HG03558 (cell line): ENCODE results near the gene SUN1.
"Not testable (repeated sequence)": the region's sequence is repeated elsewhere in the genome, so short reads cannot be mapped to it uniquely, and the experiment has no call there.

Experiments used
- ATAC-seq: cut with Tn5 transposase; IDR thresholded peaks from one replicate; pipeline ENCODE4 v1.9.1; 2021; ENCODE audit warnings: moderate number of reproducible peaks; ENCODE audit not compliant: unreplicated experiment; ENCODE audit errors: extremely low read depth

The SUN1 gene

GRCh38 chr7:803796-804195 is 28.5 kb upstream of the SUN1 start:
- not testable (repeated sequence) for ATAC-seq

DNA sequence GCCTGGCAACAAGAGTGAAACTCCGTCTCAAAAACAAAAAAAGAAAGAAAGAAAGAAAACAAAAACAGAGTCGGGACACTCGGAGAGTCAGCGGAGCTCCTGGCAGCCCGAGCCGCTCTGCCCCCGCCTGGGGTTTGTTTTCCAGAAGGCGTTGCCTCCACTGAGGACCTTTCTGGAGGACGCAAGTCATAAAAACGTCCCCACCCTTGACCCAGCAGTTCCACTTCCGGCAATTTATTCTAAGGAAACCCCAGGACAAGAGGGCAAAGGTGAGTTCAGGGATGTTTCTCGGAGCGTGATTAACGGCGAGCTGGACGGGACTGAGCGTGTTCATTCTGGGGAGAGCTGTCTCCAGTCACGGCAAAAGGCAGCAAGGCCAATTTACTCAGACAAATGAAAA is 27.0 kb upstream of the SUN1 start:
- ATAC-seq, result no peak

GRCh38 chr7:815284-816216 is 16.7 kb upstream of the SUN1 start:
- ATAC-seq, result no peak

DNA sequence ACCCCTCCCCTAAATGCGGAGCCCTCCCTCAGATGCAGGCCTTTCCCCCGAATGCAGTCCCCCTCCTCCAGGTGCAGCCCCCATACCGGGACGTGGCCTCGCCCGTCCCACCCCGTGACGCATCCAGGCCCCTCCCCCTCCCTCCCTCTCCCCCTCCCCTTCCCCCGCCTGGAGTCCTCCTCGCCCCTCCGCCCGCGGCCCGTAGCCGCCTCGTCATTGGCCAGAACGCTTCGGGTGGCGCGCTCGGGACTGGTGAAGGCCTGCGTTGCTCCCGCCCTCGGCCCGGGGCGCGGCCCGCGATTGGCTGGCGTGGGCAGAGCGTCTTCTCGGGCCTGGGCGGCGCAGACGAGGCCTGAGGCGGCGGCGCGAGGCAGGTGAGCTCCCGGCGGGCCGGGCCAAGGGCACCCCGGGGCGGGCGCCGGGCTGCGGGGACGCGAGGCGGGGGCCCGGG is 16.0 kb upstream of the SUN1 start:
- peak; percentile 72 for ATAC-seq

- no peak for ATAC-seq
Measured at GRCh38 chr7:816751-817671, 15.3 kb upstream of the SUN1 start.

GRCh38 chr7:818031-818699 is 14.1 kb upstream of the SUN1 start:
- ATAC-seq, result no peak

GRCh38 chr7:820341-820740 is 11.9 kb upstream of the SUN1 start:
- ATAC-seq, result no peak

DNA sequence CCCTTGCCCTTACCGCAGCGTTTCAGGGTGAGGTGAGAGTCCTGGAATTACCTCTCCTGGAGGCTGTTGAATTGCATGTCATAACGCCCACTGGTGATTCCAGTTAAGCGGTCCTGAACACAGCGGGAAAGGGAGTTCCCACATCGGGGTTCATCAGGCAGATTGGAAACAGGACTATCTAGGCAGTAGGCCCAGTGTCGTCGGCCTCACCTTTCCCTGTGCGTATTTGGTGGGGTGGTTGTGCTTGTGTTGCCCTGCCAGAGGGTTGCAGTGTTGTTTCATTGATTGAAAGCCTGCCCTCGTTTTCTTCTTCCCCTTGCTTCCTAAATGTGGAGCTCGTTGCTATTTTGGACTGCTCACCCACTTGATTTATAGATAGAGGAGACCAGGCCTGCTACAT is 10.6 kb upstream of the SUN1 start:
- ATAC-seq, result no peak

GRCh38 chr7:822692-823276 is 9.5 kb upstream of the SUN1 start:
- no peak for ATAC-seq

DNA sequence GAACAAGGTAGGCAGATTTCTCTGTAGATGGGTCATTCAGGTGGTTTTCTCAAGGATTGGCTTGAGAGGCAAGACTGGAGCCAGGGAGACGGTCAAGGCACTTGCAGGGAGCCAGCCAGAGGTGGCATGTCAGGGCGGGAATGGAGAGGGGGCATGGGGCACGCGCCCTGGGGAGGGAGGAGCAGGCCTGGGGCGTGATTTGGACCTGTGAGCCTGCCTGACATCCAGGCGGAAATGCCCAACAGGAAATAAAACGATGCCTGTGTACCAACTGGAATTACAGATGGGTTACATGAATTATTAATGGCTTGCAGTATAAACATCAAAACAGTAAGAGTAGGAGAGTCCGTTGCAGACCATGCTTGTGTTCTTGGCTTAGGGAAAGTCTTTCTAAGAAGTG is 8.6 kb upstream of the SUN1 start:
- no peak for ATAC-seq

- no peak for ATAC-seq
Measured at GRCh38 chr7:824081-824480, 8.2 kb upstream of the SUN1 start.

DNA sequence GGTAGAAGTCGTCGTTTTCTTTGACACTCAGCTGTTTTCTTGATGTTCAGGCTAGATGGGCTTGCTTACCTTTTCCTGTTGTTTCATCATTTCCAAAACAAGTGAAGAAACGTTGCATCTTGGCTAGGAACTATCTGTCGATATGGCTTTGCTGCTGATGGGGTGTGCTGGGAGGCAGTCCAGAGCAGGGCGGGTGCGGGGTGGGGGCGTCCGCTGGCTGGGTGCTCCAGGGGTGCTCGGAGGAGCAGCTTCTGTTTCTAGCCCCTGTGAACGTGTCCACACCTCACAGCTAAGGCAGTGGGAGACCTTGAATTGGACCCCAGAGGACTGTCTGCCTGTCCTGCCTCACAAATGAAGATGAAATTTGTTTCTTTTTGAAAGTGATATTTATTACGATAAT is 7.6 kb upstream of the SUN1 start:
- no peak for ATAC-seq

GRCh38 chr7:825386-825785 is 6.9 kb upstream of the SUN1 start:
- ATAC-seq, result no peak

GRCh38 chr7:826230-826917 is 5.9 kb upstream of the SUN1 start:
- ATAC-seq, result no peak

DNA sequence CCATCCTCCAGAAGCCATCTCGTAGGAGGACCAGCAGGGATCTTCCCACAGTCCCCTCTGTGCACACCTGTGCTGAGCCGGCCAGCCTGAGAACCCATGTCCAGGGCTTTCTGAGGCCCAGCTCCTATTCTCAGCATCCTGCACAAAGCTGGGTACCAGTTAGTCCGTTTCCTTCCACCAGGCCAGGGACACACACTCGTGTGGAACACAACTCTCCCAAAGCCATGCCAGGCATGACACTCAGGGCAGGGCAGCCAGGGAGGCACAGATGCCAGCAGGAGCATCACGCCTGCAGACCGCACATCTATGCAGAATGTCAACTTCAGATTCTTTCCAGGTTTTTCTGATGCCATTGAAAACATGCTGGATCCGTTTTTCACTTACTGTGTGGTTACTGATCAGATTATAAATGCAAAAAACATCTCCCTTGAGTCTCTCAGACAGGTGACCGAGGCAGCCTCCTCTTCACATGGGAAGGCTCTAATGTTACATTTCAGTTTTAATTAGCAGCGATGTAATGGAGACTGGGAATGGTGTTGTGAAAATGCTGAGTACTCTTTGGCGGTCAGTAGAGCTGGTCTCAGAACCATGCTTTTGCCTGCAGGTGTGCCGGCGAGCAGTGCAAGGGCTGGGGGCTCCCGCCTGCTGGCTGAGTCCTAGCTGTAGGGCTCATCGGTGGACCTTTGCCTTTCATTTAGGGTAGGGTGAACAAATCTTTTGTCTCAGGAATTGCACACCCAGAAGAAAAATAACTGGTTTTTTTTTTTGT is 3.3 kb upstream of the SUN1 start:
- no peak for ATAC-seq

GRCh38 chr7:830069-830468 is 2.2 kb upstream of the SUN1 start:
- no peak for ATAC-seq

- ATAC-seq, result no peak
Measured at GRCh38 chr7:831596-832166, 595 bp upstream of the SUN1 start.

DNA sequence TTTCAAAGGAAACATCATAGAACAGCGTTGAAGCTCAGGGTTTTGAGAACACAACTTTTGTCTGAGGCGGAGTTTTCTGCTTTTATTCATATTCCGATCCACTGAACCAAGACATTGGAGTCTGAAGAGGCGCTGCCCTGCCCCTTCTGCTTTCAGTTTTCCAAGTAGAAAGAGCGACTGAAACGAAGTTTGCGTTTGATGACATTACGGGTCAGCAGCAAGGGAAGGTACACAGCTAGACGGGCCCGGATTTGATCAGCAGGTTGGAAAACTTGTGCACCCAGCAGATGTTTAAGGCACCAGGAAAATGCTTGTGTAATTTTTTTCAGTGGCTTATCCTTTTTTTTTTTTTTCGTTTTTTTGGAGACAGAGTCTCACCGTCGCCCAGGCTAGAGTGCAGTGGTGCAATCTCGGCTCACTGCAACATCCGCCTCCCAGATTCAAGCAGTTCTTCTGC is 720 bp downstream of the SUN1 start:
- ATAC-seq, result no peak
